NCI-H510A (cell line): ENCODE data around the gene SLC9B1.
"Not testable (repeated sequence)": the region's sequence is repeated elsewhere in the genome, so short reads cannot be mapped to it uniquely, and the experiment has no call there.

Experiments
- DNase-seq: peaks from one replicate; lab custom pipeline; 2025; lab: John Stamatoyannopoulos, UW

The SLC9B1 gene

DNA sequence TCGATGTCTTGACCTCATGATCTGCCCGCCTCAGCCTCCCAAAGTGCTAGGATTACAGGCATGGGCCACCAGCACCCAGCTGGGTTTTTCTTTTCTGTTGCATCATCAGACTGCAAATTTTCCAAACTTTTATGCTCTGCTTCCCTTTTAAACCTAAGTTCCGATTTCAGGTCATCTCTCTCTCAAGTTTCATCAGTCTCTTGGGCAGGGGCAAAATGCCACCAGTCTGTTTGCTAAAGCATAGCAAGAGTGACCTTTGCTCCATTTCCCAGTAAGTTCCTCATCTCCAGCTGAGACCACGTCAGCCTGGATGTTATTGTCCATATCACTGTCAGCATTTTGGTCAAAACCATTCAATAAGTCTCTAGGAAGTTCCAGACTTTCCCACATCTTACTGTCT lies 141.2 kb downstream of the SLC9B1 start:
- not testable (repeated sequence) for DNase-seq

DNA sequence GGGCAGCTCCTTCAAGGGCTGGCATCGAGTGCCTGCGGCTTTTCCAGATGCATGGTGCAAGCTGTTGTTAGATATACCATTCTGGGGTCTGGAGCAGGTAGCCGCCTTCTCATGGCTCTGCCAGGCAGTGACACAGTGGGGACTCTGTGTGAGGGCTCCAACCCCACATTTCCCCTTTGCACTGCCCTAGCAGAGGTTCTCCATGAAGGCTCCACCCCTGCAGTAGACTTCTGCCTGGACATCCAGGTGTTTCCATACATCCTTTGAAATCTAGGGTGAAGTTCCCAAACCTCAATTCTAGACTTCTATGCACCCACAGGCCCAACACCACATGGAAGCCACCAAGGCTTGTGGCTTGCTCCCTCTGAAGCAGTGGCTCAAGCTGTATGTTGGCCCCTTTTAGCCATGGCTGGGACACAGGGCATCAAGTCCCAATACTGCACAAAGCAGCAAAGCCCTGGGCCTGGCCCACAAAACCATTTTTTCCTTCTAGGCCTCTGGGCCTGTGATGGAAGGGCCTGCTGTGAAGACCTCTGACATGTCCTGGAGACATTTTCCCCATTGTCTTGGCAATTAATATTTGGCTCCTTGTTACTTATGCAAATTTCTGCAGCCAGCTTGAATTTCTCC lies 141.9 kb downstream of the SLC9B1 start:
- DNase-seq, result not testable (repeated sequence)

GRCh38 chr4:102871772-102872171 lies 147.7 kb downstream of the SLC9B1 start:
- DNase-seq, result no peak

DNA sequence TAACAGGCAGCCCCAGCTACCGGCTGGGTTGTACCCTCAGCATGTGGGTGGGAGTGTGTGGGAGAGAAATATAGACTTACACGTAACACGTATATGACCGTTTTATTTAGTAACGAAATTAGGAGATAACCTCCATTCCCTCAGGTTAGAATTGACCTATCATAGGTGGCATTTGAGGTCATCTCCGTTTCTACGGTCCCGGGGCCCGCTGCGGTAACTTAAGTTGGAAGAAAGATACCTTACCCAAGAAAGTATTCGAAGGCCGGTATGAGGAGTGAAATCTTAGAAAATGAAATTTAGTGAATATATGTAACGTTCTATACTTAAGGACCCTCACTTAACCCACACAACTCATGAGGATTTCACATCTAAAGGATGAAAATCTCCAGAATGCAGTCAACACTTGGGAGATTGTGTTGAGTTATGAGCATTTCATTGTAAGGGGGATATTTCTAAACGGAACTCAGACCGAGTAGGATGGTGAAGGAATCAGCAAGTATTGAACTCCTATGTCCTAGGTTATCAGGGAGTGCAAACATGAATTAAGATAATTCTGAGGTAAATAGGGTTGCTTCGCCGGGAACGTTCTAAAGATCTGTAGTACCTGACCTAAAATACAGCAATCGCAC lies 149.8 kb downstream of the SLC9B1 start:
- no peak for DNase-seq

DNA sequence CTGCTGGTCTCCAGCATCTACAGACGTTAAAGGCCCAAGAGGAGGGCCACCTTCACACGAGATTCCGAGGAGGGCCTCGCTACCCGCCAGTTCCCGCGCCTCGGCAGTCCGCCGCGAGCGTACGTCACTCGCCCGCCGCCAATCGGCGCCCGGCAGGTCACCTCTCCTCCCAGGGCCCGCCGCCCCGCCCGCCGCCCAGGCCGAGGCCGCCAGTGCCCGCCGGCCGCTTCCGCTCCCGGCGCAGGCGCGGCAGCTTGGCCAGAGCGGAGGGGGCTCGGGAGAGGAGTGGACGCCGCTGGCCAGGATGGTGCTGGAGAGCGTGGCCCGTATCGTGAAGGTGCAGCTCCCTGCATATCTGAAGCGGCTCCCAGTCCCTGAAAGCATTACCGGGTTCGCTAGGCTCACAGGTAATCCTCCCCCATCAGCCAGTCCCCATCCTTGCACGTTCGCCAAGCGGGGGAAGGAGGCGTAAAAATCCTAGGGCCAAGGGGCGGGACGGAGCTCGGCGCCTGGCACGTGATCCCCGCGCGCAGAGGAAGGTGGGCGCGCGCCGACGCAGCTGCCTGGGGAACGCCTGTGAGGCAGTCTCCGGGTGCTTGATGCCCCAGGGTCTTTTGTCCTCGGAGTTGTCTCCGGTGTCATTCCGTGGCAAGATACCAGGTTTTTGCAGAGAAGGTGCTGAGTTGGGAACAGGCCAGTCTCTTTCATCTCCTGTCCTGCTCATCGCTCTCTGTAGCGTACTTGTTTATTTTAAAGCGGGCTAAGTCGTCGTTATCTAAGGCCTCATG lies 150.5 kb downstream of the SLC9B1 start, which contains the start of gene CISD2:
CISD2 (plus strand) TSS at position 212 of the 788 bp plus-strand sequence; CDS start at position 305, 93 bp downstream.
- DNase-seq, result peak; percentile 84

- DNase-seq, result no peak
Measured at GRCh38 chr4:102868153-102868780, 151.2 kb downstream of the SLC9B1 start.

DNA sequence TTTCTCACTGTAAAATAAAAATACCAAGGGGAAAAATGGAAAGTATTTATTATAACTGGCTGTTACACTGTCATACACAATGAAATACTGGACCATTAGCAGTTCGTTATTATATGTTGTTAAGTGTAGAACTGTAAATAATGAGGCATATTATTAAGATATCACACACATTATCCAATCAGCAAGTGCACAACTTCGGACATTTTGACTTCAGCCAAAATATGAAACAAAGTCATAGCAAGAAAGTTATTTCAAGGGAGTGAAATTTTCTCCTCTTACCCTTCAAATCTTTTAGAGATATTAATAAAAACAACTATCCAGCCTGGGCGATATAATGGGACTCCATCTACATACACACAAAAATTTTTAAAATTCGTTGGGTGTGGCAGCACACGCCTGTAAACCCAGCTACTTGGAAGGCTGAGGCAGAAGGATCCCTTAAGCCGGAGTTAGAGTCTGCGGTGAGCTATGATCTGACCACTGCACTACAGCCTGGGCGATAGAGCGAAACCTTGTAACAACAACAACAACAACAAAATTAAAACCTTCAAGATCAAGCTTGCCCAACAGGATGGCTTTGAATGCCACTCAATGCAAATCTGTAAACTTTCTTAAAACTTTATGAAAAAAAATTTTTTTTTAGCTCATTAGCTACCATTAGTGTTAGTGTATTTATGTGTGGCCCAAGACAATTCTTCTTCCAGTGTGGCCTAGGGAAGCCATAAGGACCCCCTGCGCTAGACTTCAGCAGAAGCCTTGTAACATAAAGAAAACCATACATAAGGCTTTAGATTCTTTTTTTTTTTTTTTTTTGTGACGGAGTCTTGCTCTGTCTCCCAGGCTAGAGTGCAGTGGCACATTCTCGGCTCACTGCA lies 152.0 kb downstream of the SLC9B1 start:
- DNase-seq, result no peak

GRCh38 chr4:102865327-102865726 lies 154.2 kb downstream of the SLC9B1 start:
- DNase-seq, result not testable (repeated sequence)

- DNase-seq, result no peak
Measured at GRCh38 chr4:102862747-102863146, 156.8 kb downstream of the SLC9B1 start.

- DNase-seq, result no peak
Measured at GRCh38 chr4:102862016-102862415, 157.5 kb downstream of the SLC9B1 start.

DNA sequence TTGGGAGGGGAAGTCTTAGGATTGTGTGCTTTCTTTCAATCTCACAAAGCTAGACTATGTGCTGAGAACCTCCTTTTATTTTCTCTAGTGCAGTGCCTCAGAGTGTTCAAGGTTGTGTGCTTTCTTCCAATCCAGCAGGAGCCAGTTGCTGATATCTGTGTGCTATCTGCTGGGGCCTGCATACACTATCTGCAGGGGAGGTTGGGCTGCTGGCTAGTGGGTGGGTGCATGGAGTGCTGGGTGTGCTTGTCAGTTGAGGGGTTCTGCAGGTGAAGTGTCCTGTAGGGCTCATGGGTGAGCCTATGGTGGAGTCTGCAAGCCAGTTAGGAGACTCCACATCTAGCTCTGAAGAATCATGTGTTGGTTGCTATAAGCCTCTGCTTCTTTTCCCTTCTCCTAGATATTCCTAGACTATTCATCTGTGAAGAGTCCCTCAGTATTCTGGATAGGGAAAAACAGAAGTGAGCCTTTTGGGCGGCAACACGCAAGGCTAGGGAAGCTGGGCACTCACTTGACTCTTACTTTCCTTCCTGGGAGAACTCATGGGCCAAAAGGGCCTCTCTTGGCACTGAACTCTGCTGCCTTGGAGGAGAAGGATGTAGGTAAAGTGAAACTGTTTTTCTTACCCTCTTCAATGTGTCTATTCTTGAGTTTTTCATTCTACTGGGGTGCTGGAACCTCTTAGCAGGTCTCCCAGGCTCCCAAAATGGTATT lies 158.7 kb downstream of the SLC9B1 start:
- no peak for DNase-seq

GRCh38 chr4:102858828-102859464 lies 160.6 kb downstream of the SLC9B1 start:
- DNase-seq, result no peak
